HG03565 (cell line): ENCODE data around the gene DNAAF9.

Experiments
- ATAC-seq: cut with Tn5 transposase; IDR thresholded peaks from one replicate; pipeline ENCODE4 v1.9.1; 2021; ENCODE audit warnings: mild to moderate bottlenecking, moderate library complexity; ENCODE audit not compliant: unreplicated experiment

Gene DNAAF9

GRCh38 chr20:3412600-3413392 lies 5.3 kb upstream of the DNAAF9 start:
- ATAC-seq: no peak

- ATAC-seq: no peak
Observed at GRCh38 chr20:3410464-3410863, 3.0 kb upstream of the DNAAF9 start.

GRCh38 chr20:3409417-3409816 lies 1.9 kb upstream of the DNAAF9 start:
- no peak for ATAC-seq

GRCh38 chr20:3407771-3408637 lies 535 bp upstream of the DNAAF9 start:
- no peak for ATAC-seq

GRCh38 chr20:3406481-3407039 lies 909 bp downstream of the DNAAF9 start:
- no peak for ATAC-seq

- ATAC-seq: no peak
Observed at GRCh38 chr20:3405696-3406358, 1.6 kb downstream of the DNAAF9 start.

- no peak for ATAC-seq
Observed at GRCh38 chr20:3405139-3405538, 2.3 kb downstream of the DNAAF9 start.

- no peak for ATAC-seq
Observed at GRCh38 chr20:3404402-3404801, 3.1 kb downstream of the DNAAF9 start.

- no peak for ATAC-seq
Observed at GRCh38 chr20:3403741-3404140, 3.7 kb downstream of the DNAAF9 start.

GRCh38 chr20:3402453-3402852 lies 5.0 kb downstream of the DNAAF9 start:
- ATAC-seq: no peak

- no peak for ATAC-seq
Observed at GRCh38 chr20:3400260-3401155, 7.0 kb downstream of the DNAAF9 start.

GRCh38 chr20:3398681-3399252 lies 8.7 kb downstream of the DNAAF9 start:
- ATAC-seq: no peak

GRCh38 chr20:3396492-3396891 lies 11.0 kb downstream of the DNAAF9 start:
- no peak for ATAC-seq

GRCh38 chr20:3392756-3393155 lies 14.7 kb downstream of the DNAAF9 start:
- ATAC-seq: no peak

GRCh38 chr20:3390759-3391425 lies 16.6 kb downstream of the DNAAF9 start:
- no peak for ATAC-seq

- no peak for ATAC-seq
Observed at GRCh38 chr20:3383878-3384495, 23.5 kb downstream of the DNAAF9 start.

- ATAC-seq: no peak
Observed at GRCh38 chr20:3382836-3383235, 24.6 kb downstream of the DNAAF9 start.

GRCh38 chr20:3380228-3381070 lies 27.0 kb downstream of the DNAAF9 start:
- ATAC-seq: no peak
